HEK293 (cell line): ENCODE data around the gene CNPY1.

Experiments
- MZF1 ChIP-seq: fragments of 450-650 bp; formaldehyde crosslinking; IDR thresholded peaks from 2 replicates; pipeline ENCODE4 v1.5.1; 2017; ENCODE audit warnings: missing biosample characterization, missing genetic modification characterization, borderline replicate concordance
- RBAK ChIP-seq: fragments of 450-650 bp; formaldehyde crosslinking; IDR thresholded peaks from 2 replicates; pipeline ENCODE4 v1.5.1; 2016; ENCODE audit warnings: missing biosample characterization, missing genetic modification characterization
- ZBTB1 ChIP-seq: fragments of 450-650 bp; formaldehyde crosslinking; IDR thresholded peaks from 2 replicates; pipeline ENCODE4 v1.5.1; 2016; ENCODE audit warnings: missing biosample characterization, missing genetic modification characterization
- ZIC2 ChIP-seq: fragments of 450-650 bp; formaldehyde crosslinking; IDR thresholded peaks from 2 replicates; pipeline ENCODE4 v1.5.1; 2016; ENCODE audit warnings: missing biosample characterization, missing genetic modification characterization
- ZNF114 ChIP-seq: fragments of 450-650 bp; formaldehyde crosslinking; IDR thresholded peaks from 2 replicates; pipeline ENCODE4 v1.5.0; 2017; ENCODE audit warnings: missing biosample characterization, missing genetic modification characterization
- ZNF132 ChIP-seq: fragments of 450-650 bp; formaldehyde crosslinking; IDR thresholded peaks from 2 replicates; pipeline ENCODE4 v1.5.1; 2017; ENCODE audit warnings: missing biosample characterization, missing genetic modification characterization, borderline replicate concordance
- ZNF133 ChIP-seq: fragments of 450-650 bp; formaldehyde crosslinking; IDR thresholded peaks from 2 replicates; pipeline ENCODE4 v1.5.1; 2016; ENCODE audit warnings: missing biosample characterization, missing genetic modification characterization
- ZNF155 ChIP-seq: fragments of 450-650 bp; formaldehyde crosslinking; IDR thresholded peaks from 2 replicates; pipeline ENCODE4 v1.5.1; 2016; ENCODE audit warnings: missing biosample characterization, missing genetic modification characterization
- ZNF302 ChIP-seq: fragments of 450-650 bp; formaldehyde crosslinking; IDR thresholded peaks from 2 replicates; pipeline ENCODE4 v1.5.1; 2016; ENCODE audit warnings: missing biosample characterization, missing genetic modification characterization, low read depth
- ZNF660 ChIP-seq: fragments of 450-650 bp; IDR thresholded peaks from 2 replicates; pipeline ENCODE4 v1.5.1; 2018; ENCODE audit warnings: missing biosample characterization, mild to moderate bottlenecking, missing genetic modification characterization
- TF ChIP-seq, protein P1 (sequence below): fragments of 450-650 bp; formaldehyde crosslinking; IDR thresholded peaks from 2 replicates; pipeline ENCODE4 v1.5.1; 2016; ENCODE audit warnings: missing biosample characterization, missing genetic modification characterization
- TF ChIP-seq, protein P2 (sequence below): fragments of 450-650 bp; formaldehyde crosslinking; IDR thresholded peaks from 2 replicates; pipeline ENCODE4 v1.5.1; 2017; ENCODE audit warnings: missing biosample characterization, missing genetic modification characterization
- TF ChIP-seq, protein P3 (sequence below): fragments of 450-650 bp; formaldehyde crosslinking; IDR thresholded peaks from 2 replicates; pipeline ENCODE4 v1.5.1; 2016; ENCODE audit warnings: missing biosample characterization, missing genetic modification characterization

DNA sequence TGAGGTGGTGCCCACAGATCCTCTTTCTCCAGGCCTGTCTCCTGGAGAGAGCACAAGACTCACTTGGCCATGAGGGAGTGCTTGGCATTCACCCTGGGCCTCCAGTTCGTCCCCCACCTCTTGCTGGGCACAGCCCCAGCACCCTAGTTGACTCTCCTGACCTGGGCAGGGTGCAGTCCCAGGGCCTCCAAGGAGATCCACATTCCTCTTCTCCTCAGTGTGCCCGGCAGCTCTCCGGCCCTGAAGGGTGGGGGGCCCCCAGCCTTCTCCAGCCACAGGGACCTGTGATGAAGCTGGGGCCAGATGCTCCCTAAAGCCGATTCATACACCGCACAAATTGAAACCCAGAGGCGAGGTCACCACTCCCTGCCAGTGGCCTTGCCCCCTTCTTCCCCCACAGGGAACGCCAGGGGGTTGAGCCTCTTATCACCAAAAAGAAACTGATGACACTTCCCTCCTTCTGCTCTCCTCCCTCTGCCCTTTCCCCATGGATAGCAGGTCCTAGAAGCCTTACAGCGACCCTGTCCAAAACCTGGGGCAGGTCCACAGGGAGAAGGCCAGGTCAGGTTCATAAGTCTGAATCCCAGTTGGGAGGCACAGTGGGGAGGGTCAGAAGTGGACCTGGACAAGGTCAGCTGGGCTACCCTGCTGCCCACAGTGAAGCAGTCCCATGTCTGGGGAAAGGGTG is 85.3 kb downstream of the CNPY1 start:
- TF ChIP-seq, protein P1, sequence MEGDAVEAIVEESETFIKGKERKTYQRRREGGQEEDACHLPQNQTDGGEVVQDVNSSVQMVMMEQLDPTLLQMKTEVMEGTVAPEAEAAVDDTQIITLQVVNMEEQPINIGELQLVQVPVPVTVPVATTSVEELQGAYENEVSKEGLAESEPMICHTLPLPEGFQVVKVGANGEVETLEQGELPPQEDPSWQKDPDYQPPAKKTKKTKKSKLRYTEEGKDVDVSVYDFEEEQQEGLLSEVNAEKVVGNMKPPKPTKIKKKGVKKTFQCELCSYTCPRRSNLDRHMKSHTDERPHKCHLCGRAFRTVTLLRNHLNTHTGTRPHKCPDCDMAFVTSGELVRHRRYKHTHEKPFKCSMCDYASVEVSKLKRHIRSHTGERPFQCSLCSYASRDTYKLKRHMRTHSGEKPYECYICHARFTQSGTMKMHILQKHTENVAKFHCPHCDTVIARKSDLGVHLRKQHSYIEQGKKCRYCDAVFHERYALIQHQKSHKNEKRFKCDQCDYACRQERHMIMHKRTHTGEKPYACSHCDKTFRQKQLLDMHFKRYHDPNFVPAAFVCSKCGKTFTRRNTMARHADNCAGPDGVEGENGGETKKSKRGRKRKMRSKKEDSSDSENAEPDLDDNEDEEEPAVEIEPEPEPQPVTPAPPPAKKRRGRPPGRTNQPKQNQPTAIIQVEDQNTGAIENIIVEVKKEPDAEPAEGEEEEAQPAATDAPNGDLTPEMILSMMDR (tag by site-specific recombination): no peak
- no peak for TF ChIP-seq MZF1 (tag by site-specific recombination)
- TF ChIP-seq ZNF660 (tag by site-specific recombination): no peak
- no peak for TF ChIP-seq ZBTB1 (tag by site-specific recombination)
- TF ChIP-seq, protein P2, sequence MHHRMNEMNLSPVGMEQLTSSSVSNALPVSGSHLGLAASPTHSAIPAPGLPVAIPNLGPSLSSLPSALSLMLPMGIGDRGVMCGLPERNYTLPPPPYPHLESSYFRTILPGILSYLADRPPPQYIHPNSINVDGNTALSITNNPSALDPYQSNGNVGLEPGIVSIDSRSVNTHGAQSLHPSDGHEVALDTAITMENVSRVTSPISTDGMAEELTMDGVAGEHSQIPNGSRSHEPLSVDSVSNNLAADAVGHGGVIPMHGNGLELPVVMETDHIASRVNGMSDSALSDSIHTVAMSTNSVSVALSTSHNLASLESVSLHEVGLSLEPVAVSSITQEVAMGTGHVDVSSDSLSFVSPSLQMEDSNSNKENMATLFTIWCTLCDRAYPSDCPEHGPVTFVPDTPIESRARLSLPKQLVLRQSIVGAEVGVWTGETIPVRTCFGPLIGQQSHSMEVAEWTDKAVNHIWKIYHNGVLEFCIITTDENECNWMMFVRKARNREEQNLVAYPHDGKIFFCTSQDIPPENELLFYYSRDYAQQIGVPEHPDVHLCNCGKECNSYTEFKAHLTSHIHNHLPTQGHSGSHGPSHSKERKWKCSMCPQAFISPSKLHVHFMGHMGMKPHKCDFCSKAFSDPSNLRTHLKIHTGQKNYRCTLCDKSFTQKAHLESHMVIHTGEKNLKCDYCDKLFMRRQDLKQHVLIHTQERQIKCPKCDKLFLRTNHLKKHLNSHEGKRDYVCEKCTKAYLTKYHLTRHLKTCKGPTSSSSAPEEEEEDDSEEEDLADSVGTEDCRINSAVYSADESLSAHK: no peak
- no peak for TF ChIP-seq ZNF114 (tag by site-specific recombination)
- TF ChIP-seq ZNF155 (tag by site-specific recombination): no peak
- TF ChIP-seq, protein P3, sequence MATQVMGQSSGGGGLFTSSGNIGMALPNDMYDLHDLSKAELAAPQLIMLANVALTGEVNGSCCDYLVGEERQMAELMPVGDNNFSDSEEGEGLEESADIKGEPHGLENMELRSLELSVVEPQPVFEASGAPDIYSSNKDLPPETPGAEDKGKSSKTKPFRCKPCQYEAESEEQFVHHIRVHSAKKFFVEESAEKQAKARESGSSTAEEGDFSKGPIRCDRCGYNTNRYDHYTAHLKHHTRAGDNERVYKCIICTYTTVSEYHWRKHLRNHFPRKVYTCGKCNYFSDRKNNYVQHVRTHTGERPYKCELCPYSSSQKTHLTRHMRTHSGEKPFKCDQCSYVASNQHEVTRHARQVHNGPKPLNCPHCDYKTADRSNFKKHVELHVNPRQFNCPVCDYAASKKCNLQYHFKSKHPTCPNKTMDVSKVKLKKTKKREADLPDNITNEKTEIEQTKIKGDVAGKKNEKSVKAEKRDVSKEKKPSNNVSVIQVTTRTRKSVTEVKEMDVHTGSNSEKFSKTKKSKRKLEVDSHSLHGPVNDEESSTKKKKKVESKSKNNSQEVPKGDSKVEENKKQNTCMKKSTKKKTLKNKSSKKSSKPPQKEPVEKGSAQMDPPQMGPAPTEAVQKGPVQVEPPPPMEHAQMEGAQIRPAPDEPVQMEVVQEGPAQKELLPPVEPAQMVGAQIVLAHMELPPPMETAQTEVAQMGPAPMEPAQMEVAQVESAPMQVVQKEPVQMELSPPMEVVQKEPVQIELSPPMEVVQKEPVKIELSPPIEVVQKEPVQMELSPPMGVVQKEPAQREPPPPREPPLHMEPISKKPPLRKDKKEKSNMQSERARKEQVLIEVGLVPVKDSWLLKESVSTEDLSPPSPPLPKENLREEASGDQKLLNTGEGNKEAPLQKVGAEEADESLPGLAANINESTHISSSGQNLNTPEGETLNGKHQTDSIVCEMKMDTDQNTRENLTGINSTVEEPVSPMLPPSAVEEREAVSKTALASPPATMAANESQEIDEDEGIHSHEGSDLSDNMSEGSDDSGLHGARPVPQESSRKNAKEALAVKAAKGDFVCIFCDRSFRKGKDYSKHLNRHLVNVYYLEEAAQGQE (tag by site-specific recombination): no peak
- no peak for TF ChIP-seq ZNF133 (tag by site-specific recombination)
- TF ChIP-seq ZNF132 (tag by site-specific recombination): no peak
- TF ChIP-seq ZNF302: no peak
- peak; percentile 45 for TF ChIP-seq ZIC2 (tag by site-specific recombination)
- TF ChIP-seq RBAK (tag by site-specific recombination): no peak
